ENCODE results near the gene ZNFX1. TPM values are rescaled to one million over a fixed set of nuclear protein-coding genes. Genes with fewer than 3 reads are reported as not detected.

The ZNFX1 gene
- total and polyA plus RNA-seq, 2 donors (not counting 1 experiment from before 2014, with no cell fraction given) = 10.3 to 37.9 TPM

GRCh38 chr20:49214571-49214970 is 63.3 kb downstream of the ZNFX1 start:
- intact Hi-C loops (cut with micrococcal nuclease) = no loop called here
- Histone ChIP-seq H4K20me1 (ENCODE audit: control insufficient read depth, insufficient read depth, low read length, poor library complexity, severe bottlenecking) (no peaks in the 10 kb centered on the region), H3K4me2 (replicated peaks; ENCODE audit: low read depth, low read length, poor library complexity, severe bottlenecking) (no peak overlapping the region)

GRCh38 chr20:49210757-49211110 is 67.1 kb downstream of the ZNFX1 start:
- Histone ChIP-seq H3K9me3 (ENCODE audit: control extremely low read depth in 1 of 3, control insufficient read depth in 2 of 3, insufficient read depth in 1 of 3, low read length in 2 of 3) (peaks cover 4 to 11% (median 7%) of the 10 kb centered on the region in 3 donors), H3K79me2 (ENCODE audit: control insufficient read depth, insufficient read depth, low read length) (no peaks in the 10 kb centered on the region), H3K27me3 (replicated peaks in 1 of 4; ENCODE audit: control extremely low read depth in 1 of 4, control insufficient read depth in 3 of 4, insufficient read depth in 4 of 4, low read length in 3 of 4) (peaks cover 0 to 2% (median 0%) of the 10 kb centered on the region in 4 experiments), H3K4me3 (ENCODE audit: control extremely low read depth in 1 of 5, extremely low read depth in 1 of 5, insufficient read depth in 1 of 5, low read depth in 2 of 5, low read length in 4 of 5) (no peak overlapping the region), H2AFZ (ENCODE audit: insufficient read depth, low read depth, low read length, poor library complexity, severe bottlenecking) (no peak overlapping the region), H3K4me1 (ENCODE audit: control insufficient read depth in 2 of 2, insufficient read depth in 2 of 2, low read length in 2 of 2) (no peaks in the 10 kb centered on the region), H3K4me2 (replicated peaks; ENCODE audit: low read depth, low read length, poor library complexity, severe bottlenecking) (no peak overlapping the region), H4K20me1 (ENCODE audit: control insufficient read depth, insufficient read depth, low read length, poor library complexity, severe bottlenecking) (no peaks in the 10 kb centered on the region), H3K9ac (ENCODE audit: low read length) (no peak overlapping the region), H3K27ac (ENCODE audit: low read length in 2 of 2) (no peak overlapping the region), H3K36me3 (replicated peaks in 1 of 2; ENCODE audit: control extremely low read depth in 1 of 2, control insufficient read depth in 1 of 2, extremely low read depth in 1 of 2, insufficient read depth in 2 of 2, low read length in 1 of 2) (no peaks in the 10 kb centered on the region)
- ATAC-seq (ENCODE audit: low read depth) = no peak
- DNase-seq = no peak
- ChIA-PET CTCF (interaction anchor here (0.6 kb wide), 1 partner anchor 76 kb away, joined by 5 read pairs; no protein-coding TSS in a partner anchor), POLR2A (no interaction called here)
- Mint-ChIP-seq H3K27me3 (no peaks in the 10 kb centered on the region), H3K9me3 (ENCODE audit: insufficient read depth) (peaks cover 4% of the 10 kb centered on the region), H3K4me1 (no peaks in the 10 kb centered on the region), H3K4me3 (no peak overlapping the region), H3K27ac (no peak overlapping the region)
- intact Hi-C loops (cut with micrococcal nuclease) = no loop called here
- 100% methylated on average over 1 of the region's 1 CpG for whole genome bisulfite sequencing (ENCODE audit: insufficient coverage)
- TF ChIP-seq, protein P1, sequence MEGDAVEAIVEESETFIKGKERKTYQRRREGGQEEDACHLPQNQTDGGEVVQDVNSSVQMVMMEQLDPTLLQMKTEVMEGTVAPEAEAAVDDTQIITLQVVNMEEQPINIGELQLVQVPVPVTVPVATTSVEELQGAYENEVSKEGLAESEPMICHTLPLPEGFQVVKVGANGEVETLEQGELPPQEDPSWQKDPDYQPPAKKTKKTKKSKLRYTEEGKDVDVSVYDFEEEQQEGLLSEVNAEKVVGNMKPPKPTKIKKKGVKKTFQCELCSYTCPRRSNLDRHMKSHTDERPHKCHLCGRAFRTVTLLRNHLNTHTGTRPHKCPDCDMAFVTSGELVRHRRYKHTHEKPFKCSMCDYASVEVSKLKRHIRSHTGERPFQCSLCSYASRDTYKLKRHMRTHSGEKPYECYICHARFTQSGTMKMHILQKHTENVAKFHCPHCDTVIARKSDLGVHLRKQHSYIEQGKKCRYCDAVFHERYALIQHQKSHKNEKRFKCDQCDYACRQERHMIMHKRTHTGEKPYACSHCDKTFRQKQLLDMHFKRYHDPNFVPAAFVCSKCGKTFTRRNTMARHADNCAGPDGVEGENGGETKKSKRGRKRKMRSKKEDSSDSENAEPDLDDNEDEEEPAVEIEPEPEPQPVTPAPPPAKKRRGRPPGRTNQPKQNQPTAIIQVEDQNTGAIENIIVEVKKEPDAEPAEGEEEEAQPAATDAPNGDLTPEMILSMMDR (IDR thresholded peaks at IDR 0.05) = no peak
- no peak for TF ChIP-seq EZH2 (IDR thresholded peaks at IDR 0.05; ENCODE audit: borderline replicate concordance, insufficient read depth, low read depth, low read length, poor library complexity, severe bottlenecking)

More at GRCh38 chr20:49214571-49214970, 63.3 kb downstream of the ZNFX1 start:
- peaks cover 3% of the 10 kb centered on the region for H3K79me2 ChIP-seq (ENCODE audit: control insufficient read depth, insufficient read depth, low read length)
- CTCF ChIA-PET = interaction anchor here (0.7 to 6.1 kb wide), 6 partner anchors 9 to 80 kb away, joined by 3 to 149 read pairs (median 4); no protein-coding TSS in a partner anchor
- DNase-seq (no peak), ATAC-seq (ENCODE audit: low read depth) (no peak)
- peaks cover 0 to 2% (median 0%) of the 10 kb centered on the region in 4 experiments for H3K27me3 ChIP-seq (replicated peaks in 1 of 4; ENCODE audit: control extremely low read depth in 1 of 4, control insufficient read depth in 3 of 4, insufficient read depth in 4 of 4, low read length in 3 of 4)
- peaks cover 4 to 8% (median 7%) of the 10 kb centered on the region in 3 donors for H3K9me3 ChIP-seq (ENCODE audit: control extremely low read depth in 1 of 3, control insufficient read depth in 2 of 3, insufficient read depth in 1 of 3, low read length in 2 of 3)
- Mint-ChIP-seq H3K27ac (no peak overlapping the region), H3K9me3 (ENCODE audit: insufficient read depth) (peaks cover 4% of the 10 kb centered on the region), H3K27me3 (no peaks in the 10 kb centered on the region), H3K4me3 (no peak overlapping the region), H3K4me1 (peaks cover 8% of the 10 kb centered on the region)
- no peak for TF ChIP-seq EZH2 (IDR thresholded peaks at IDR 0.05; ENCODE audit: borderline replicate concordance, insufficient read depth, low read depth, low read length, poor library complexity, severe bottlenecking)
- TF ChIP-seq, protein P1 (IDR thresholded peaks at IDR 0.05) = no peak
- H3K27ac ChIP-seq (ENCODE audit: low read length in 2 of 2) = no peak overlapping the region
- H3K4me1 ChIP-seq (ENCODE audit: control insufficient read depth in 2 of 2, insufficient read depth in 2 of 2, low read length in 2 of 2) = peaks cover 6 to 14% of the 10 kb centered on the region in 2 donors
- H2AFZ ChIP-seq (ENCODE audit: insufficient read depth, low read depth, low read length, poor library complexity, severe bottlenecking) = no peak overlapping the region
- POLR2A ChIA-PET = interaction anchor here (0.6 kb wide), 2 partner anchors 38 to 87 kb away, joined by 3 to 6 read pairs; no protein-coding TSS in a partner anchor
- H3K4me3 ChIP-seq (ENCODE audit: control extremely low read depth in 1 of 5, extremely low read depth in 1 of 5, insufficient read depth in 1 of 5, low read depth in 2 of 5, low read length in 4 of 5) = no peak overlapping the region
- no peaks in the 10 kb centered on the region for H3K36me3 ChIP-seq (replicated peaks in 1 of 2; ENCODE audit: control extremely low read depth in 1 of 2, control insufficient read depth in 1 of 2, extremely low read depth in 1 of 2, insufficient read depth in 2 of 2, low read length in 1 of 2)
- H3K9ac ChIP-seq (ENCODE audit: low read length) = no peak overlapping the region

Data from B cell (primary cell).